HepG2 (cell line): Measurements from ENCODE around the gene LINGO1. TPM values are rescaled to one million over a fixed set of nuclear protein-coding genes. Genes with fewer than 3 reads are reported as not detected.
A peak's percentile ranks its signal among the peaks of the same experiment; 100 is the strongest.

Source experiments
- CREB1 ChIP-seq, 2 experiments: fragments of 450-650 bp in 1 of 2; IDR thresholded peaks; 2 replicates each; pipeline ENCODE4 v1.6.1; 2016 to 2017; ENCODE audit warnings: control low read depth in 1 of 2, mild to moderate bottlenecking in 1 of 2, missing compliant biosample characterization in 1 of 2, missing genetic modification characterization in 1 of 2
- HOXA9 ChIP-seq: sonication (generic); formaldehyde crosslinking; IDR thresholded peaks from 2 replicates; pipeline ENCODE4 v1.8.1; 2022; ENCODE audit warnings: missing genetic modification reagents, mild to moderate bottlenecking, moderate library complexity, borderline replicate concordance
- MAFG ChIP-seq: sonication (generic); formaldehyde crosslinking; IDR thresholded peaks from 2 replicates; pipeline ENCODE4 v1.5.1; 2020; ENCODE audit warnings: mild to moderate bottlenecking, missing genetic modification reagents
- MIXL1 ChIP-seq: IDR thresholded peaks from 2 replicates; pipeline ENCODE4 v1.6.1; 2016
- NFATC3 ChIP-seq: sonication (generic); formaldehyde crosslinking; IDR thresholded peaks from 2 replicates; pipeline ENCODE4 v1.5.1; 2020; ENCODE audit warnings: mild to moderate bottlenecking, missing genetic modification reagents
- SMC3 ChIP-seq: IDR thresholded peaks from 2 replicates; pipeline ENCODE4 v1.6.1; 2011; ENCODE audit warnings: low read length, improper control_type of control experiment
- SRY ChIP-seq: sonication (generic); formaldehyde crosslinking; IDR thresholded peaks from 2 replicates; pipeline ENCODE4 v1.8.0; 2022; ENCODE audit warnings: mild to moderate bottlenecking, missing genetic modification reagents
- ZBTB42 ChIP-seq: sonication (generic); formaldehyde crosslinking; IDR thresholded peaks from 2 replicates; pipeline ENCODE4 v1.5.0; 2020; ENCODE audit warnings: mild to moderate bottlenecking, missing genetic modification reagents
- polyA plus RNA-seq, 8 experiments: library from polyadenylated mRNA; depleted of rRNA in 3 of 8; stranded (reverse) in 7 of 8; unstranded in 1 of 8; fragments of >200 nt; fragmentation: Illumina TruSeq in 4 of 8; extraction: Trizol in 4 of 8; gene quantifications; 2 replicates each; pipeline versions ENCODE4 v1.2.1 to v1.2.3, GENCODE V29; 2011 to 2016; ENCODE audit warnings: low read depth in 4 of 8, missing spikeins in 1 of 8, mixed read lengths in 1 of 8; ENCODE audit not compliant: insufficient read depth in 1 of 8
- total RNA-seq, 5 experiments: library from RNA; depleted of rRNA; stranded (reverse); fragments of >200 nt; fragmentation: Illumina TruSeq; extraction: Trizol; gene quantifications; 2 replicates each; pipeline ENCODE4 v1.2.3, GENCODE V29; 2016; ENCODE audit warnings: low read depth in 1 of 5
- TF ChIP-seq, protein P1 (sequence below): sonication (generic); formaldehyde crosslinking; IDR thresholded peaks from 2 replicates; pipeline ENCODE4 v1.9.0; 2021; ENCODE audit warnings: missing genetic modification reagents, borderline replicate concordance
- TF ChIP-seq, protein P2 (sequence below): sonication (generic); formaldehyde crosslinking; IDR thresholded peaks from 2 replicates; pipeline ENCODE4 v1.4.0; 2020; ENCODE audit warnings: missing genetic modification reagents
- TF ChIP-seq, protein P3 (sequence below): IDR thresholded peaks from 2 replicates; pipeline ENCODE4 v1.6.1; 2018; ENCODE audit warnings: missing genetic modification reagents
- TF ChIP-seq, protein P4 (sequence below): sonication (generic); formaldehyde crosslinking; IDR thresholded peaks from 2 replicates; pipeline ENCODE4 v1.5.0; 2020; ENCODE audit warnings: mild to moderate bottlenecking, missing genetic modification reagents
- TF ChIP-seq, protein P5 (sequence below): sonication (generic); formaldehyde crosslinking; IDR thresholded peaks from 2 replicates; pipeline ENCODE4 v1.5.1; 2020; ENCODE audit warnings: mild to moderate bottlenecking, missing genetic modification reagents, borderline replicate concordance
- TF ChIP-seq, protein P6 (sequence below): sonication (generic); formaldehyde crosslinking; IDR thresholded peaks from 2 replicates; pipeline ENCODE4 v1.8.0; 2022; ENCODE audit warnings: mild to moderate bottlenecking, missing genetic modification reagents, borderline replicate concordance

Gene LINGO1
- total and polyA plus RNA-seq, 2 of the 13 experiments (the other 11 are each of a cell fraction or from before 2014, with no cell fraction given) = 0.07 TPM; not detected in 1

DNA sequence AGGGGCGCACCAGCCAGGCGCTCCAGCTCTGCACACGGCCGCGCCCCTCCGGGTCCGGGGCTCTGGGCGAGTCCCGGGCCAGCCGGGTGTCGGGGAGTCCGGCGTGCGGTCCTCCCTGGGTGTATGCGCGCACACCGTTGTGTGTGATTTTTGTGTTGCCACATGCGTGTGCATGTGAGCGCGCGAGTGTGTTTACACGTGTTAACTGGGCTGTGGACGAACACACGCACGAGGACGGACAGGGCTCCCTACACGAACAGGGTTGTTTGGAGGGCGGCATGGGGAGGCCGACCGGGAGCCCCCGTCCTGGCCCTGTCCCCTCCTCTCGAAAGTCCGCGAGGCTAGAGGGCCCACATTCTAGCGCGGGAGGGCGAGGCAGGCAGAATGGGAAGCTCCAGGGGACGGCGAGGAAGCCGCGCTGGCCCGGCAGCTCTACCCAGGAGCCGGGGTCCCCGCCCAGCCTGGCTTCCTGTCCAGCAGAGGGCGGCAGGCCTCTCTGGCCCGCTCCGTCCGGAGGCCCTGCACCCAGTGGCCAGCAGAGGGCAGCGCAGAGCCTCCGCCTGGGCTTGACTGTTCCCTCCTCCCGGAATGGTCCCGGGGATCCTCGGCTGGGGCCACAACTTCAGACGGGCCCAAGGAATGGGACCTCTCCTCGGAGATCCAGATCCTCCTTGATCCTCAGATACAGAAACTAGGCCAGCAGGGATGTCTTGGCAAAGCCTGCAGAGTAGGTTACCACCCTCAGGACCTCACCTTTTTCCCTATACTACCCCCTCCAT lies 611 bp upstream of the LINGO1 start (continued):
- TF ChIP-seq, protein P1, sequence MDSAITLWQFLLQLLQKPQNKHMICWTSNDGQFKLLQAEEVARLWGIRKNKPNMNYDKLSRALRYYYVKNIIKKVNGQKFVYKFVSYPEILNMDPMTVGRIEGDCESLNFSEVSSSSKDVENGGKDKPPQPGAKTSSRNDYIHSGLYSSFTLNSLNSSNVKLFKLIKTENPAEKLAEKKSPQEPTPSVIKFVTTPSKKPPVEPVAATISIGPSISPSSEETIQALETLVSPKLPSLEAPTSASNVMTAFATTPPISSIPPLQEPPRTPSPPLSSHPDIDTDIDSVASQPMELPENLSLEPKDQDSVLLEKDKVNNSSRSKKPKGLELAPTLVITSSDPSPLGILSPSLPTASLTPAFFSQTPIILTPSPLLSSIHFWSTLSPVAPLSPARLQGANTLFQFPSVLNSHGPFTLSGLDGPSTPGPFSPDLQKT (CRISPR knock-in tag) = no peak
- peak; percentile 41; the same call in 1 of the 2 replicates for TF ChIP-seq SMC3
- TF ChIP-seq, protein P2, sequence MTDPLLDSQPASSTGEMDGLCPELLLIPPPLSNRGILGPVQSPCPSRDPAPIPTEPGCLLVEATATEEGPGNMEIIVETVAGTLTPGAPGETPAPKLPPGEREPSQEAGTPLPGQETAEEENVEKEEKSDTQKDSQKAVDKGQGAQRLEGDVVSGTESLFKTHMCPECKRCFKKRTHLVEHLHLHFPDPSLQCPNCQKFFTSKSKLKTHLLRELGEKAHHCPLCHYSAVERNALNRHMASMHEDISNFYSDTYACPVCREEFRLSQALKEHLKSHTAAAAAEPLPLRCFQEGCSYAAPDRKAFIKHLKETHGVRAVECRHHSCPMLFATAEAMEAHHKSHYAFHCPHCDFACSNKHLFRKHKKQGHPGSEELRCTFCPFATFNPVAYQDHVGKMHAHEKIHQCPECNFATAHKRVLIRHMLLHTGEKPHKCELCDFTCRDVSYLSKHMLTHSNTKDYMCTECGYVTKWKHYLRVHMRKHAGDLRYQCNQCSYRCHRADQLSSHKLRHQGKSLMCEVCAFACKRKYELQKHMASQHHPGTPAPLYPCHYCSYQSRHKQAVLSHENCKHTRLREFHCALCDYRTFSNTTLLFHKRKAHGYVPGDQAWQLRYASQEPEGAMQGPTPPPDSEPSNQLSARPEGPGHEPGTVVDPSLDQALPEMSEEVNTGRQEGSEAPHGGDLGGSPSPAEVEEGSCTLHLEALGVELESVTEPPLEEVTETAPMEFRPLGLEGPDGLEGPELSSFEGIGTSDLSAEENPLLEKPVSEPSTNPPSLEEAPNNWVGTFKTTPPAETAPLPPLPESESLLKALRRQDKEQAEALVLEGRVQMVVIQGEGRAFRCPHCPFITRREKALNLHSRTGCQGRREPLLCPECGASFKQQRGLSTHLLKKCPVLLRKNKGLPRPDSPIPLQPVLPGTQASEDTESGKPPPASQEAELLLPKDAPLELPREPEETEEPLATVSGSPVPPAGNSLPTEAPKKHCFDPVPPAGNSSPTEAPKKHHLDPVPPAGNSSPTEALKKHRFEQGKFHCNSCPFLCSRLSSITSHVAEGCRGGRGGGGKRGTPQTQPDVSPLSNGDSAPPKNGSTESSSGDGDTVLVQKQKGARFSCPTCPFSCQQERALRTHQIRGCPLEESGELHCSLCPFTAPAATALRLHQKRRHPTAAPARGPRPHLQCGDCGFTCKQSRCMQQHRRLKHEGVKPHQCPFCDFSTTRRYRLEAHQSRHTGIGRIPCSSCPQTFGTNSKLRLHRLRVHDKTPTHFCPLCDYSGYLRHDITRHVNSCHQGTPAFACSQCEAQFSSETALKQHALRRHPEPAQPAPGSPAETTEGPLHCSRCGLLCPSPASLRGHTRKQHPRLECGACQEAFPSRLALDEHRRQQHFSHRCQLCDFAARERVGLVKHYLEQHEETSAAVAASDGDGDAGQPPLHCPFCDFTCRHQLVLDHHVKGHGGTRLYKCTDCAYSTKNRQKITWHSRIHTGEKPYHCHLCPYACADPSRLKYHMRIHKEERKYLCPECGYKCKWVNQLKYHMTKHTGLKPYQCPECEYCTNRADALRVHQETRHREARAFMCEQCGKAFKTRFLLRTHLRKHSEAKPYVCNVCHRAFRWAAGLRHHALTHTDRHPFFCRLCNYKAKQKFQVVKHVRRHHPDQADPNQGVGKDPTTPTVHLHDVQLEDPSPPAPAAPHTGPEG (CRISPR knock-in tag) = 0 out of 2 replicates have a peak, but pooled peaks have one; percentile 66
- no peak for TF ChIP-seq MAFG (CRISPR knock-in tag)
- TF ChIP-seq, protein P3, sequence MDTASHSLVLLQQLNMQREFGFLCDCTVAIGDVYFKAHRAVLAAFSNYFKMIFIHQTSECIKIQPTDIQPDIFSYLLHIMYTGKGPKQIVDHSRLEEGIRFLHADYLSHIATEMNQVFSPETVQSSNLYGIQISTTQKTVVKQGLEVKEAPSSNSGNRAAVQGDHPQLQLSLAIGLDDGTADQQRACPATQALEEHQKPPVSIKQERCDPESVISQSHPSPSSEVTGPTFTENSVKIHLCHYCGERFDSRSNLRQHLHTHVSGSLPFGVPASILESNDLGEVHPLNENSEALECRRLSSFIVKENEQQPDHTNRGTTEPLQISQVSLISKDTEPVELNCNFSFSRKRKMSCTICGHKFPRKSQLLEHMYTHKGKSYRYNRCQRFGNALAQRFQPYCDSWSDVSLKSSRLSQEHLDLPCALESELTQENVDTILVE = 0 out of 2 replicates have a peak, but pooled peaks have one; percentile 39
- peak; percentile 48; the same call in 1 of the 2 replicates for TF ChIP-seq HOXA9 (CRISPR knock-in tag)
- TF ChIP-seq, protein P4, sequence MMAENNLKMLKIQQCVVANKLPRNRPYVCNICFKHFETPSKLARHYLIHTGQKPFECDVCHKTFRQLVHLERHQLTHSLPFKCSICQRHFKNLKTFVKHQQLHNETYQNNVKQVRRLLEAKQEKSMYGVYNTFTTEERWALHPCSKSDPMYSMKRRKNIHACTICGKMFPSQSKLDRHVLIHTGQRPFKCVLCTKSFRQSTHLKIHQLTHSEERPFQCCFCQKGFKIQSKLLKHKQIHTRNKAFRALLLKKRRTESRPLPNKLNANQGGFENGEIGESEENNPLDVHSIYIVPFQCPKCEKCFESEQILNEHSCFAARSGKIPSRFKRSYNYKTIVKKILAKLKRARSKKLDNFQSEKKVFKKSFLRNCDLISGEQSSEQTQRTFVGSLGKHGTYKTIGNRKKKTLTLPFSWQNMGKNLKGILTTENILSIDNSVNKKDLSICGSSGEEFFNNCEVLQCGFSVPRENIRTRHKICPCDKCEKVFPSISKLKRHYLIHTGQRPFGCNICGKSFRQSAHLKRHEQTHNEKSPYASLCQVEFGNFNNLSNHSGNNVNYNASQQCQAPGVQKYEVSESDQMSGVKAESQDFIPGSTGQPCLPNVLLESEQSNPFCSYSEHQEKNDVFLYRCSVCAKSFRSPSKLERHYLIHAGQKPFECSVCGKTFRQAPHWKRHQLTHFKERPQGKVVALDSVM (CRISPR knock-in tag) = peak; percentile 58; the same call in 1 of the 2 replicates
- TF ChIP-seq, protein P5, sequence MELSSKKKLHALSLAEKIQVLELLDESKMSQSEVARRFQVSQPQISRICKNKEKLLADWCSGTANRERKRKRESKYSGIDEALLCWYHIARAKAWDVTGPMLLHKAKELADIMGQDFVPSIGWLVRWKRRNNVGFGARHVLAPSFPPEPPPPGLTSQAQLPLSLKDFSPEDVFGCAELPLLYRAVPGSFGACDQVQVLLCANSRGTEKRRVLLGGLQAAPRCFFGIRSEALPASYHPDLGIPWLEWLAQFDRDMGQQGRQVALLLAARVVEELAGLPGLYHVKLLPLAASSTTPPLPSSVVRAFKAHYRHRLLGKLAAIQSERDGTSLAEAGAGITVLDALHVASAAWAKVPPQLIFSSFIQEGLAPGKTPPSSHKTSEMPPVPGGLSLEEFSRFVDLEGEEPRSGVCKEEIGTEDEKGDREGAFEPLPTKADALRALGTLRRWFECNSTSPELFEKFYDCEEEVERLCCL (CRISPR knock-in tag) = no peak
- TF ChIP-seq MIXL1 (CRISPR knock-in tag) = 0 out of 2 replicates have a peak, but pooled peaks have one; percentile 21
- TF ChIP-seq NFATC3 (CRISPR knock-in tag) = no peak
- no peak for TF ChIP-seq CREB1 (IDR thresholded peaks at IDR 0.05)
- no peak for TF ChIP-seq CREB1 (CRISPR knock-in tag; IDR thresholded peaks at IDR 0.05)
- TF ChIP-seq ZBTB42 (CRISPR knock-in tag) = no peak
- TF ChIP-seq, protein P6, sequence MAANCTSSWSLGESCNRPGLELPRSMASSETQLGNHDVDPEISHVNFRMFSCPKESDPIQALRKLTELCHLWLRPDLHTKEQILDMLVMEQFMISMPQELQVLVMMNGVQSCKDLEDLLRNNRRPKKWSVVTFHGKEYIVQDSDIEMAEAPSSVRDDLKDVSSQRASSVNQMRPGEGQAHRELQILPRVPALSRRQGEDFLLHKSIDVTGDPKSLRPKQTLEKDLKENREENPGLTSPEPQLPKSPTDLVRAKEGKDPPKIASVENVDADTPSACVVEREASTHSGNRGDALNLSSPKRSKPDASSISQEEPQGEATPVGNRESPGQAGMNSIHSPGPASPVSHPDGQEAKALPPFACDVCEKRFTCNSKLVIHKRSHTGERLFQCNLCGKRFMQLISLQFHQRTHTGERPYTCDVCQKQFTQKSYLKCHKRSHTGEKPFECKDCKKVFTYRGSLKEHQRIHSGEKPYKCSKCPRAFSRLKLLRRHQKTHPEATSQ = no peak
- peak; percentile 24; the same call in 1 of the 2 replicates for TF ChIP-seq SRY (CRISPR knock-in tag)
